ENCODE data around the gene POF1B. TPM values are rescaled to one million over a fixed set of nuclear protein-coding genes. Genes with fewer than 3 reads are reported as not detected.

Gene POF1B
- total RNA-seq, result not detected in 2 replicates

GRCh38 chrX:85379174-85379907 is at the start of gene POF1B:
Gene POF1B (minus strand): TSS chrX:85379665. CDS start chrX:85379454, 211 bp downstream.

DNA sequence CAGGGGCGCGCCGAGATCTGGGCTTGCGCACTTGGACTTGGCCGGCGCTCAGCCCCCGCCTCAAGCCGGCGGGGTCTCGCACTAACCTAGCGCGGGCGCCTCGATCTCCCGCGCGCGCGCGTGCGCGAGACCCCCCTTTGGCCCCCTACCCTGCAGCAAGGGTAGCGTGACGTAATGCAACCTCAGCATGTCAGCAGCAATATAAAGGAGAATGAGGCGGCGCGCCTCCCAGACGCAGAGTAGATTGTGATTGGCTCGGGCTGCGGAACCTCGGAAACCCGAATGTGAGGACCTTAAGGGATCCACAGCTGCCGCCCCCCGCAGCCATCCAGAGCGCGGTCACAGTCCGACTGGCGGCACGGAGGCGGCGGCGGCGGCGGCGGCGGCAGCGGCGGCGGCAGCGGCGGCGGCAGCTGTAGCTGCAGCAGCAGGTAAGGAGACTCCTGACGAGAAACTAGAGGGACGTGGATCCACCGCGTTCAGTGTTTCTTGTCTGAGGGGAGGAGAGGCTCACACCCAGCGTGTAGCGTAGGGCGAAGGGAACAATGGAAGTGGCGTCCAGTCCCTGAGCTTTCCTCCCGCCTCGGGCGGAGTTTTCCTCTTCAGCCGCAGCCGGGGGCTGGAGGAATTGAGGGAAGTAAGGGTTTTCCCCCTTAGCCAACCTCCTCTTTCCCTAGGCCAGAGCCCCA is 135.6 kb downstream of the POF1B start, which contains the start of the genes SATL1 and ZNF711:
Gene SATL1, minus strand, starts transcription at position 19 of the 689 bp plus-strand sequence. CDS start 134,811 bp downstream, outside the sequence.
Gene ZNF711, plus strand, starts transcription at position 231 of the 689 bp plus-strand sequence. CDS start 3,582 bp downstream, outside the sequence.

Other genes starting within 250 kb of the POF1B start
- gene SATL1, start 135.9 kb downstream of the POF1B start, total RNA-seq, result not detected in 2 replicates
- gene ZNF711, start 135.7 kb downstream of the POF1B start, total RNA-seq, result 0.39 and 0.86 TPM in 2 replicates

All from articular chondrocyte of knee joint (primary cell).